ENCODE data around the gene RFX4. TPM values are rescaled to one million over a fixed set of nuclear protein-coding genes. Genes with fewer than 3 reads are reported as not detected.
"Not testable (repeated sequence)": the region's sequence is repeated elsewhere in the genome, so short reads cannot be mapped to it uniquely, and the experiment has no call there.

RFX4 gene
- total and polyA plus RNA-seq, 2 donors, result 0.05 to 0.23 TPM

- Histone ChIP-seq H3K4me1 (ENCODE audit: control insufficient read depth in 2 of 2, insufficient read depth in 2 of 2, low read length in 2 of 2) (no peaks in the 10 kb centered on the region), H3K9me3 (ENCODE audit: control insufficient read depth in 2 of 2, insufficient read depth in 1 of 2, low read length in 1 of 2) (no peaks in the 10 kb centered on the region), H3K4me3 (ENCODE audit: low read length in 2 of 2) (no peak overlapping the region), H3K27ac (ENCODE audit: low read depth in 1 of 2, low read length in 1 of 2) (no peak overlapping the region), H3K27me3 (ENCODE audit: control insufficient read depth in 2 of 2, insufficient read depth in 1 of 2, low read length in 1 of 2) (peaks cover 0 to 14% of the 10 kb centered on the region in 2 donors), H3K36me3 (ENCODE audit: control insufficient read depth in 2 of 2, insufficient read depth in 2 of 2, low read length in 1 of 2) (no peaks in the 10 kb centered on the region)
- DNase-seq (ENCODE audit: low read depth in 6 of 9, low spot score in 9 of 9), result no peak
- WGBS, result 95% methylated on average over 11 of the region's 11 CpGs
Measured at GRCh38 chr12:106601496-106601895, 18.7 kb downstream of the RFX4 start.

GRCh38 chr12:106602076-106602475, 19.3 kb downstream of the RFX4 start:
- Histone ChIP-seq H3K4me3 (ENCODE audit: low read length in 2 of 2) (no peak overlapping the region), H3K9me3 (ENCODE audit: control insufficient read depth in 2 of 2, insufficient read depth in 1 of 2, low read length in 1 of 2) (no peaks in the 10 kb centered on the region), H3K27ac (ENCODE audit: low read depth in 1 of 2, low read length in 1 of 2) (no peak overlapping the region), H3K27me3 (ENCODE audit: control insufficient read depth in 2 of 2, insufficient read depth in 1 of 2, low read length in 1 of 2) (peaks cover 0 to 11% of the 10 kb centered on the region in 2 donors), H3K36me3 (ENCODE audit: control insufficient read depth in 2 of 2, insufficient read depth in 2 of 2, low read length in 1 of 2) (no peaks in the 10 kb centered on the region), H3K4me1 (ENCODE audit: control insufficient read depth in 2 of 2, insufficient read depth in 2 of 2, low read length in 2 of 2) (no peaks in the 10 kb centered on the region)
- WGBS, result 95% methylated on average over 4 of the region's 4 CpGs
- no peak for DNase-seq (ENCODE audit: low read depth in 6 of 9, low spot score in 9 of 9)

GRCh38 chr12:106605254-106605653, 22.4 kb downstream of the RFX4 start:
- no peaks in the 10 kb centered on the region for H3K36me3 ChIP-seq (ENCODE audit: control insufficient read depth in 2 of 2, insufficient read depth in 2 of 2, low read length in 1 of 2)
- H3K27me3 ChIP-seq (ENCODE audit: control insufficient read depth in 2 of 2, insufficient read depth in 1 of 2, low read length in 1 of 2), result no peaks in the 10 kb centered on the region
- no peak overlapping the region for H3K27ac ChIP-seq (ENCODE audit: low read depth in 1 of 2, low read length in 1 of 2)
- H3K4me1 ChIP-seq (ENCODE audit: control insufficient read depth in 2 of 2, insufficient read depth in 2 of 2, low read length in 2 of 2), result no peaks in the 10 kb centered on the region
- no peak for DNase-seq (ENCODE audit: low read depth in 6 of 9, low spot score in 9 of 9)
- WGBS, result 94% methylated on average over 2 of the region's 2 CpGs
- no peak overlapping the region for H3K4me3 ChIP-seq (ENCODE audit: low read length in 2 of 2)
- no peaks in the 10 kb centered on the region for H3K9me3 ChIP-seq (ENCODE audit: control insufficient read depth in 2 of 2, insufficient read depth in 1 of 2, low read length in 1 of 2)

GRCh38 chr12:106620588-106620987, 37.8 kb downstream of the RFX4 start:
- H3K4me3 ChIP-seq (ENCODE audit: low read length in 2 of 2); H3K4me1 ChIP-seq (ENCODE audit: control insufficient read depth in 2 of 2, insufficient read depth in 2 of 2, low read length in 2 of 2); H3K9me3 ChIP-seq (ENCODE audit: control insufficient read depth in 2 of 2, insufficient read depth in 1 of 2, low read length in 1 of 2); H3K36me3 ChIP-seq (ENCODE audit: control insufficient read depth in 2 of 2, insufficient read depth in 2 of 2, low read length in 1 of 2); H3K27ac ChIP-seq (ENCODE audit: low read depth in 1 of 2, low read length in 1 of 2); H3K27me3 ChIP-seq (ENCODE audit: control insufficient read depth in 2 of 2, insufficient read depth in 1 of 2, low read length in 1 of 2); DNase-seq (ENCODE audit: low read depth in 6 of 9, low spot score in 9 of 9): not testable (repeated sequence)
- WGBS, result 94% methylated on average over 5 of the region's 5 CpGs

- H3K4me3 ChIP-seq (ENCODE audit: low read length in 2 of 2), result no peak overlapping the region
- peaks cover 0 to 2% of the 10 kb centered on the region in 2 donors for H3K27me3 ChIP-seq (ENCODE audit: control insufficient read depth in 2 of 2, insufficient read depth in 1 of 2, low read length in 1 of 2)
- H3K4me1 ChIP-seq (ENCODE audit: control insufficient read depth in 2 of 2, insufficient read depth in 2 of 2, low read length in 2 of 2), result no peaks in the 10 kb centered on the region
- no peaks in the 10 kb centered on the region for H3K36me3 ChIP-seq (ENCODE audit: control insufficient read depth in 2 of 2, insufficient read depth in 2 of 2, low read length in 1 of 2)
- no peak overlapping the region for H3K27ac ChIP-seq (ENCODE audit: low read depth in 1 of 2, low read length in 1 of 2)
- H3K9me3 ChIP-seq (ENCODE audit: control insufficient read depth in 2 of 2, insufficient read depth in 1 of 2, low read length in 1 of 2), result no peaks in the 10 kb centered on the region
- no peak for DNase-seq (ENCODE audit: low read depth in 6 of 9, low spot score in 9 of 9)
Measured at GRCh38 chr12:106625976-106626375, 43.2 kb downstream of the RFX4 start.

GRCh38 chr12:106629797-106630659, 47.2 kb downstream of the RFX4 start:
- 86% methylated on average over 12 of the region's 12 CpGs for WGBS
- DNase-seq (ENCODE audit: low read depth in 6 of 9, low spot score in 9 of 9), result no peak
- Histone ChIP-seq H3K36me3 (ENCODE audit: control insufficient read depth in 2 of 2, insufficient read depth in 2 of 2, low read length in 1 of 2) (no peaks in the 10 kb centered on the region), H3K9me3 (ENCODE audit: control insufficient read depth in 2 of 2, insufficient read depth in 1 of 2, low read length in 1 of 2) (no peaks in the 10 kb centered on the region), H3K27ac (ENCODE audit: low read depth in 1 of 2, low read length in 1 of 2) (no peak overlapping the region), H3K4me3 (ENCODE audit: low read length in 2 of 2) (no peak overlapping the region), H3K27me3 (ENCODE audit: control insufficient read depth in 2 of 2, insufficient read depth in 1 of 2, low read length in 1 of 2) (peaks cover 0 to 5% of the 10 kb centered on the region in 2 donors), H3K4me1 (ENCODE audit: control insufficient read depth in 2 of 2, insufficient read depth in 2 of 2, low read length in 2 of 2) (no peaks in the 10 kb centered on the region)

- peaks cover 0 to 5% of the 10 kb centered on the region in 2 donors for H3K27me3 ChIP-seq (ENCODE audit: control insufficient read depth in 2 of 2, insufficient read depth in 1 of 2, low read length in 1 of 2)
- H3K4me1 ChIP-seq (ENCODE audit: control insufficient read depth in 2 of 2, insufficient read depth in 2 of 2, low read length in 2 of 2), result no peaks in the 10 kb centered on the region
- 80% methylated on average over 3 of the region's 3 CpGs for WGBS
- H3K4me3 ChIP-seq (ENCODE audit: low read length in 2 of 2), result no peak overlapping the region
- no peaks in the 10 kb centered on the region for H3K36me3 ChIP-seq (ENCODE audit: control insufficient read depth in 2 of 2, insufficient read depth in 2 of 2, low read length in 1 of 2)
- no peak overlapping the region for H3K27ac ChIP-seq (ENCODE audit: low read depth in 1 of 2, low read length in 1 of 2)
- no peak for DNase-seq (ENCODE audit: low read depth in 6 of 9, low spot score in 9 of 9)
- no peaks in the 10 kb centered on the region for H3K9me3 ChIP-seq (ENCODE audit: control insufficient read depth in 2 of 2, insufficient read depth in 1 of 2, low read length in 1 of 2)
Measured at GRCh38 chr12:106631150-106631549, 48.3 kb downstream of the RFX4 start.

- H3K9me3 ChIP-seq (ENCODE audit: control insufficient read depth in 2 of 2, insufficient read depth in 1 of 2, low read length in 1 of 2), result no peaks in the 10 kb centered on the region
- 76% methylated on average over 2 of the region's 2 CpGs for WGBS
- no peak overlapping the region for H3K27ac ChIP-seq (ENCODE audit: low read depth in 1 of 2, low read length in 1 of 2)
- H3K4me3 ChIP-seq (ENCODE audit: low read length in 2 of 2), result no peak overlapping the region
- H3K27me3 ChIP-seq (ENCODE audit: control insufficient read depth in 2 of 2, insufficient read depth in 1 of 2, low read length in 1 of 2), result peaks cover 0 to 5% of the 10 kb centered on the region in 2 donors
- H3K36me3 ChIP-seq (ENCODE audit: control insufficient read depth in 2 of 2, insufficient read depth in 2 of 2, low read length in 1 of 2), result no peaks in the 10 kb centered on the region
- DNase-seq (ENCODE audit: low read depth in 6 of 9, low spot score in 9 of 9), result no peak
- no peaks in the 10 kb centered on the region for H3K4me1 ChIP-seq (ENCODE audit: control insufficient read depth in 2 of 2, insufficient read depth in 2 of 2, low read length in 2 of 2)
Measured at GRCh38 chr12:106631797-106632196, 49.0 kb downstream of the RFX4 start.

- Histone ChIP-seq H3K9me3 (ENCODE audit: control insufficient read depth in 2 of 2, insufficient read depth in 1 of 2, low read length in 1 of 2) (no peaks in the 10 kb centered on the region), H3K36me3 (ENCODE audit: control insufficient read depth in 2 of 2, insufficient read depth in 2 of 2, low read length in 1 of 2) (no peaks in the 10 kb centered on the region), H3K27me3 (ENCODE audit: control insufficient read depth in 2 of 2, insufficient read depth in 1 of 2, low read length in 1 of 2) (peaks cover 0 to 5% of the 10 kb centered on the region in 2 donors), H3K4me1 (ENCODE audit: control insufficient read depth in 2 of 2, insufficient read depth in 2 of 2, low read length in 2 of 2) (no peaks in the 10 kb centered on the region), H3K27ac (ENCODE audit: low read depth in 1 of 2, low read length in 1 of 2) (no peak overlapping the region), H3K4me3 (ENCODE audit: low read length in 2 of 2) (no peak overlapping the region)
- WGBS, result 89% methylated on average over 7 of the region's 7 CpGs
- no peak for DNase-seq (ENCODE audit: low read depth in 6 of 9, low spot score in 9 of 9)
Measured at GRCh38 chr12:106632797-106633450, 50.1 kb downstream of the RFX4 start.
